Spleen (tissue), 11 donors: ENCODE data around the gene ACTN4. TPM values are rescaled to one million over a fixed set of nuclear protein-coding genes. Genes with fewer than 3 reads are reported as not detected.

Experiments used
- DNase-seq: peaks from one replicate; pipeline ENCODE4 v3.0.0-alpha.2; 2020
- H3K27ac ChIP-seq, 8 donors: fragments of 200-600 bp; sonication (generic) in 7 of 8; 1 replicate in 4 of 8; 2 replicates in 4 of 8; pipeline versions ENCODE4 v1.5.0 to v1.8.0; 2016 to 2021; ENCODE audit warnings: inconsistent platforms in 4 of 8, mild to moderate bottlenecking in 4 of 8, moderate library complexity in 1 of 8
- H3K27me3 ChIP-seq, 7 donors: fragments of 200-600 bp; sonication (generic) in 6 of 7; replicated peaks in 1 of 7; 1 replicate in 4 of 7; 2 replicates in 3 of 7; pipeline versions ENCODE4 v1.5.0 to v1.8.0; 2016 to 2021; ENCODE audit warnings: inconsistent platforms in 3 of 7, mild to moderate bottlenecking in 1 of 7
- H3K36me3 ChIP-seq, 6 donors: fragments of 200-600 bp; sonication (generic) in 5 of 6; 1 replicate in 4 of 6; 2 replicates in 2 of 6; pipeline versions ENCODE4 v1.5.0 to v1.8.0; 2016 to 2021; ENCODE audit warnings: inconsistent platforms in 2 of 6
- H3K4me1 ChIP-seq, 6 donors: fragments of 200-600 bp; sonication (generic) in 5 of 6; 1 replicate in 3 of 6; 2 replicates in 3 of 6; pipeline versions ENCODE4 v1.5.0 to v1.8.0; 2016 to 2021; ENCODE audit warnings: inconsistent platforms in 3 of 6
- H3K4me3 ChIP-seq, 8 donors: fragments of 200-600 bp; sonication (generic) in 7 of 8; 1 replicate in 4 of 8; 2 replicates in 4 of 8; pipeline versions ENCODE4 v1.5.0 to v1.8.0; 2016 to 2021; ENCODE audit warnings: inconsistent platforms in 4 of 8, mild to moderate bottlenecking in 4 of 8, moderate library complexity in 2 of 8
- H3K9me3 ChIP-seq, 8 donors: fragments of 200-600 bp; sonication (generic) in 7 of 8; 1 replicate in 4 of 8; 2 replicates in 4 of 8; pipeline versions ENCODE4 v1.5.0 to v1.8.0; 2016 to 2021; ENCODE audit warnings: inconsistent platforms in 4 of 8
- POLR2A ChIP-seq, 3 donors: fragments of 450-650 bp; IDR thresholded peaks; one replicate each; pipeline ENCODE4 v1.5.1; 2017; ENCODE audit warnings: antibody characterized with exemption in 3 of 3, mild to moderate bottlenecking in 1 of 3
- POLR2AphosphoS5 ChIP-seq, 3 donors: sonication (generic); formaldehyde crosslinking; IDR thresholded peaks; one replicate each; pipeline ENCODE4 v1.5.1; 2017; ENCODE audit warnings: antibody characterized with exemption in 3 of 3
- WGBS, 5 donors: extraction: QIAGEN DNeasy Blood & Tissue Kit in 3 of 5; methylation state at CpG; one replicate each; pipeline versions ENCODE4 v1.1.5 to v1.1.7; 2013 to 2018; 5-methylcytosine and 5-hydroxymethylcytosine counted together
- intact Hi-C: fragments of 100-400 bp; cut with DNase I; formaldehyde crosslinking; loops from one replicate; pipeline ENCODE4 v1.15.0; 2023; ENCODE audit warnings: low total_unique reads
- polyA plus RNA-seq, 3 donors: library from polyadenylated mRNA; stranded (reverse); fragments of 200-250 nt; gene quantifications; one replicate each; pipeline ENCODE4 v1.2.1, GENCODE V29; 2013
- total RNA-seq, 7 donors: library from RNA; depleted of rRNA in 3 of 7; stranded (reverse); fragments of >200 nt in 3 of 7; fragmentation: NEBNext Ultra II Directional in 4 of 7; extraction: Animal tissue kit (Norgen Biotek cat#: 25700) in 4 of 7; gene quantifications; one replicate each; pipeline versions ENCODE4 v1.1.0 to v1.2.1, GENCODE V29; 2016 to 2021
- TF ChIP-seq, protein P1 (sequence below), 11 experiments: fragments of 200-600 bp in 7 of 11; fragments of 450-650 bp in 4 of 11; sonication (generic) in 4 of 11; IDR thresholded peaks in 8 of 11; conservative IDR thresholded peaks in 3 of 11; 1 replicate in 7 of 11; 2 replicates in 4 of 11; pipeline versions ENCODE4 v1.4.0 to v1.8.0; 2016 to 2021; ENCODE audit warnings: antibody characterized with exemption in 11 of 11, inconsistent platforms in 4 of 11, mild to moderate bottlenecking in 1 of 11
- donor health status: healthy with polysubstance abuse.
- donor health status: DM: no; HTN: no; CAD: no; lungs with moderate emphysema.
- donor health status: DM: no; HTN: no; CAD: no.
- donor health status: Bipolar disorder and iron deficiency.
- donor health status: healthy.
- donor health status: DM: no; HTN: no; CAD: no.
- donor health status: DM: yes; HTN: yes; CAD: no.

The ACTN4 gene
- total and polyA plus RNA-seq, 10 donors: 39.3 to 621 (median 408) TPM

DNA sequence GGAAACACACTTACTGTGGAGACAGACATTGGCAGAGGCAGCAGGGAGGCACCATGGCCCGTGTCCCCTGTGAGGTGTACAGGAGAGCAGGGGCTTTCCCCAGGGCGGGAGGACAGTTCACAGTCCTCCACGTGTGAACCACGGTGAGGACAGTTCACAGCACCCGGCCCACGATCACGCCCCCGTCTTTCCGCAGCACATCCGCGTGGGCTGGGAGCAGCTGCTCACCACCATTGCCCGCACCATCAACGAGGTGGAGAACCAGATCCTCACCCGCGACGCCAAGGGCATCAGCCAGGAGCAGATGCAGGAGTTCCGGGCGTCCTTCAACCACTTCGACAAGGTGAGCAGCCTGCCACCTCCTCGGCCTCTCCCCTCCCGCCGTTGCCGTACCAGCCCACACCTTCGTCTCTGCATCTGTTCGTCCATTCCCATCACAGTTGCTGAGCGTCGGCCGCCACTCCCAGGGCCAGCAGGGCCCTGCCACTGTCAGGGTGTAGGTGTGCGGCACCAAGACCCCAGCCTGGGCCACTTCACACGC is 79.4 kb downstream of the ACTN4 start:
- Histone ChIP-seq H3K4me3 (peak overlapping the region in 3 of 8 donors; percentile 3 to 23 (median 9)), H3K27ac (peak overlapping the region; percentile 51 to 88 (median 80)), H3K27me3 (no peaks in the 10 kb centered on the region), H3K9me3 (no peaks in the 10 kb centered on the region), H3K36me3 (peaks cover 3 to 100% (median 90%) of the 10 kb centered on the region in 6 donors), H3K4me1 (peaks cover 29 to 99% (median 75%) of the 10 kb centered on the region in 6 donors)
- DNase-seq: no peak
- 61 to 75% (median 71%) methylated on average over 20 to 30 of the region's 30 CpGs for WGBS, 5 donors
- TF ChIP-seq POLR2AphosphoS5 (IDR thresholded peaks at IDR 0.05) (peak in 2 of 3 donors; percentile 43 to 72), POLR2A (IDR thresholded peaks at IDR 0.05) (no peak)
- TF ChIP-seq, protein P1, sequence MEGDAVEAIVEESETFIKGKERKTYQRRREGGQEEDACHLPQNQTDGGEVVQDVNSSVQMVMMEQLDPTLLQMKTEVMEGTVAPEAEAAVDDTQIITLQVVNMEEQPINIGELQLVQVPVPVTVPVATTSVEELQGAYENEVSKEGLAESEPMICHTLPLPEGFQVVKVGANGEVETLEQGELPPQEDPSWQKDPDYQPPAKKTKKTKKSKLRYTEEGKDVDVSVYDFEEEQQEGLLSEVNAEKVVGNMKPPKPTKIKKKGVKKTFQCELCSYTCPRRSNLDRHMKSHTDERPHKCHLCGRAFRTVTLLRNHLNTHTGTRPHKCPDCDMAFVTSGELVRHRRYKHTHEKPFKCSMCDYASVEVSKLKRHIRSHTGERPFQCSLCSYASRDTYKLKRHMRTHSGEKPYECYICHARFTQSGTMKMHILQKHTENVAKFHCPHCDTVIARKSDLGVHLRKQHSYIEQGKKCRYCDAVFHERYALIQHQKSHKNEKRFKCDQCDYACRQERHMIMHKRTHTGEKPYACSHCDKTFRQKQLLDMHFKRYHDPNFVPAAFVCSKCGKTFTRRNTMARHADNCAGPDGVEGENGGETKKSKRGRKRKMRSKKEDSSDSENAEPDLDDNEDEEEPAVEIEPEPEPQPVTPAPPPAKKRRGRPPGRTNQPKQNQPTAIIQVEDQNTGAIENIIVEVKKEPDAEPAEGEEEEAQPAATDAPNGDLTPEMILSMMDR (IDR thresholded peaks at IDR 0.05 in 8 of 11, conservative IDR thresholded peaks at IDR 0.05 in 3 of 11): no peak
- intact Hi-C loops: no loop called here

GRCh38 chr19:38727306-38727867 is 79.9 kb downstream of the ACTN4 start:
- peak; percentile 70 for DNase-seq
- peaks cover 29 to 99% (median 75%) of the 10 kb centered on the region in 6 donors for H3K4me1 ChIP-seq
- intact Hi-C loops: no loop called here
- H3K27ac ChIP-seq: peak overlapping the region; percentile 51 to 88 (median 80)
- H3K36me3 ChIP-seq: peaks cover 3 to 100% (median 84%) of the 10 kb centered on the region in 6 donors
- H3K4me3 ChIP-seq: peak overlapping the region in 4 of 8 donors; percentile 9 to 35 (median 18)
- WGBS, 5 donors: 82 to 88% (median 84%) methylated on average over 10 to 17 of the region's 17 CpGs
- TF ChIP-seq, protein P1 (IDR thresholded peaks at IDR 0.05 in 8 of 11, conservative IDR thresholded peaks at IDR 0.05 in 3 of 11): no peak
- TF ChIP-seq POLR2AphosphoS5 (IDR thresholded peaks at IDR 0.05) (no peak), POLR2A (IDR thresholded peaks at IDR 0.05) (no peak)
- no peaks in the 10 kb centered on the region for H3K27me3 ChIP-seq
- H3K9me3 ChIP-seq: no peaks in the 10 kb centered on the region

DNA sequence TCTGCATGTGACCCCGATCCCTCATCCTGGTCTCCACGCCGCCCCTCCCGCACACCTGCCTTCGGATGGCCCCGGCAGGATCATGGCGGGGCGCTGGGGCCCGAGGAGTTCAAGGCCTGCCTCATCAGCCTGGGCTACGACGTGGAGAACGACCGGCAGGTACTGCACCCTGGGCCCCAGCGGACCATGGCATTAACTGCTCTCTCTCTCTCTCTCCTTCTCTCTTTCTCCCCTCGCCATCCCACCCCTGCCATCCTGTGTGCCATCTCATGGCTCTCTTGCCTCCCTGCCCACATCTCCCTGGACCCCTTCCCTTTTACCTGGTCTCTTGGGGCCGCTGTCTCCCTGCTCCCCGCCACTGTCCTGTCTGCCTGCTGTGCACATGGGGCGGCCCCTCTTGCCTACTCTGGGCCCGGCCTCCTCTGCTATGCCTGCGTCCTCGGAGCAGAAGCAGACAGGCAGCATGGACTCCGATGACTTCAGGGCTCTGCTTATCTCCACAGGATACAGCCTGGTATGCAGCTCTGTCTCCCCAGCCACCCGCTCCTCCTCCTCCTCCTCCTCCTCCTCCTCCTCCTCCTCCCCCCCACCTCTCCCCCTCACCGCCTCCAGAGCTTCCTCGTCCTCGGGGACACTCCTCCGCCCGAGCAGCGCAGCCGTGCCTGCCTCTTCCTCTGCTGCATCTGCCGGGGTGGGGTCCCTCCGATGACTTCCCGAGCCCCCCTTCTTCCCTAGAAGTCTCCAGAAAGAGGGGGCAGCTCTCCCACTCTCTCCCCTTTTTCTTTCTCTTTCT is 80.6 kb downstream of the ACTN4 start:
- intact Hi-C loops: no loop called here
- 57 to 69% (median 64%) methylated on average over 30 to 33 of the region's 33 CpGs for whole genome bisulfite sequencing, 5 donors
- TF ChIP-seq POLR2A (IDR thresholded peaks at IDR 0.05) (no peak), POLR2AphosphoS5 (IDR thresholded peaks at IDR 0.05) (peak; percentile 48 to 72 (median 53))
- TF ChIP-seq, protein P1 (IDR thresholded peaks at IDR 0.05 in 8 of 11, conservative IDR thresholded peaks at IDR 0.05 in 3 of 11): no peak
- peak overlapping the region; percentile 41 to 88 (median 80) for H3K27ac ChIP-seq
- peaks cover 29 to 99% (median 78%) of the 10 kb centered on the region in 6 donors for H3K4me1 ChIP-seq
- H3K27me3 ChIP-seq: no peaks in the 10 kb centered on the region
- DNase-seq: peak; percentile 70
- H3K36me3 ChIP-seq: peaks cover 3 to 96% (median 77%) of the 10 kb centered on the region in 6 donors
- peak overlapping the region in 4 of 8 donors; percentile 9 to 35 (median 18) for H3K4me3 ChIP-seq
- H3K9me3 ChIP-seq: no peaks in the 10 kb centered on the region
